ENCODE measurements around the gene FBXW10.
"Not testable (repeated sequence)": the region's sequence is repeated elsewhere in the genome, so short reads cannot be mapped to it uniquely, and the experiment has no call there.

The FBXW10 gene, protein sequence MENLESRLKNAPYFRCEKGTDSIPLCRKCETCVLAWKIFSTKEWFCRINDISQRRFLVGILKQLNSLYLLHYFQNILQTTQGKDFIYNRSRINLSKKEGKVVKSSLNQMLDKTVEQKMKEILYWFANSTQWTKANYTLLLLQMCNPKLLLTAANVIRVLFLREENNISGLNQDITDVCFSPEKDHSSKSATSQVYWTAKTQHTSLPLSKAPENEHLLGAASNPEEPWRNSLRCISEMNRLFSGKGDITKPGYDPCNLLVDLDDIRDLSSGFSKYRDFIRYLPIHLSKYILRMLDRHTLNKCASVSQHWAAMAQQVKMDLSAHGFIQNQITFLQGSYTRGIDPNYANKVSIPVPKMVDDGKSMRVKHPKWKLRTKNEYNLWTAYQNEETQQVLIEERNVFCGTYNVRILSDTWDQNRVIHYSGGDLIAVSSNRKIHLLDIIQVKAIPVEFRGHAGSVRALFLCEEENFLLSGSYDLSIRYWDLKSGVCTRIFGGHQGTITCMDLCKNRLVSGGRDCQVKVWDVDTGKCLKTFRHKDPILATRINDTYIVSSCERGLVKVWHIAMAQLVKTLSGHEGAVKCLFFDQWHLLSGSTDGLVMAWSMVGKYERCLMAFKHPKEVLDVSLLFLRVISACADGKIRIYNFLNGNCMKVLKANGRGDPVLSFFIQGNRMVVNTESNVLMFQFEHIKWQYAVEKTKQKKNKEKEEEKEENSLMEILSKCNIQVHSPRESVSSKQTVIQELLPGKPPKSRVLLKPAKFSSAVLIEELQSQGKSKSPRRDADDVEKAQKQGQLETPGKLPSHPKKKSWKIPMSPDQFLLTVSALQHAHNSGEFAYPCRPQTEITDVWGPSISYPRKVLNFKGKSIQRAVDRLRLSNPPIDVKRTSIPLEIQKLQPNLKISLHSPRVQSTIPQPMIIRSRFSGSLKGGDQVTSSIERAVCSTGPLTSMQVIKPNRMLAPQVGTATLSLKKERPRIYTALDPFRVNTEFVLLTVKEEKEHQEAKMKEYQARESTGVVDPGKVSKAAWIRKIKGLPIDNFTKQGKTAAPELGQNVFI

DNA sequence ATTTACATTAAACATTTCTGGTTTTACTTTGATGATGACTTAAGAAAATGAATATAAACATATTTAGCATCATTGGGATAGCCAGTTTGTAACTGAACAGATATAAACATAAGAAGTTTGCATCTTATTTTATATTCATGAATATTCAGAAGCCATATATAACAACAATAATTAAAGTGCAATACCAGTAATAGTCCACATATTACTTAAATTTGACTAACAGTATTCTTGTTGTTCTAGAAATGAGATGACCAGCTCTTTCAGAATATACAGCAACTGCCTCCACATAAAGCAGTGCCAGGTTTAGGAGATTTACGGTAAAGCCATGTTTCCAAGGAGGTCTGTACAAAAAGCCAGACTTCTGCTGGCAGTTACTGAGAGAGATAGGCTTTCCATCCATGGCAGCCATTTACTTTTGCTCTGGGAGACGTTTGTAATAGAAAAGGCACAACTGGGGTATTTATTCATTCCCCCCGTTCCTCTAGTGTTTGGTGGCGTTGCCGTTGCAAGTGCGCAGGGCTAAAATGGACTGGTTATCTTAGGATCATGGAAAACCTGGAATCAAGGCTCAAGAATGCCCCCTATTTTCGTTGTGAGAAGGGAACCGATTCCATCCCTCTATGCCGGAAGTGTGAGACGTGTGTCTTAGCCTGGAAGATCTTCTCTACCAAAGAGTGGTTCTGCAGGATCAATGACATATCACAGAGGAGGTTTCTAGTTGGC lies at the start of gene FBXW10:
Gene FBXW10, plus strand, starts transcription at position 356 of the 723 bp plus-strand sequence. Its CDS starts 191 bp downstream, at position 547.
- peak within 1 kb of the TSS in 1 of 2 donors; percentile 52 for H3K4me3 ChIP-seq (ENCODE audit: low read length in 2 of 2)
- H3K36me3 ChIP-seq (ENCODE audit: control insufficient read depth in 2 of 2, insufficient read depth in 2 of 2, low read length in 2 of 2); H3K9ac ChIP-seq (ENCODE audit: low read length in 2 of 2); H3K9me3 ChIP-seq (ENCODE audit: control insufficient read depth in 2 of 2, low read length in 2 of 2); H3K4me1 ChIP-seq (ENCODE audit: control insufficient read depth, insufficient read depth, low read length); H3K27ac ChIP-seq (ENCODE audit: low read length); H3K27me3 ChIP-seq (ENCODE audit: control insufficient read depth in 1 of 2, insufficient read depth in 2 of 2, low read length in 2 of 2): not testable (repeated sequence)

DNA sequence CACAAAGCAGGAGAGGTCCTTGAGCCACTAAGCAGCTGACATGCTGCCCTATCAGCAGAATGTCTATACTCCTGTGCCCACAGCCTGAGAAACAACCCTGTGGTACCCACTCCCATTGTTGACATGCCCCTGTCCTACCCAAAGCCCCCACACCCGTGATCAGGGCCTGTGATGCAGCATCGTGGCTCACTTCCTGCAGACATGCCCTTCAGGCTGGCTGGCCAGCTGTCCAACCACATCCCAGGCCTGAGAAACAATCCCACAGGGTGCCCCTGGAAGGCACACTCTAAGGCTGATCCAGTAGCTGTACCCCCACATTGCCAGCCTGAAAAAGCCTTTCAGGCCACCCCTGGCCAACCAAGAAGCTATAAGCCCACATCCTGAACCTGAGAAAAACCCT lies 48.7 kb upstream of the FBXW10 start:
- not testable (repeated sequence) for H3K9me3 ChIP-seq (ENCODE audit: control insufficient read depth in 2 of 2, low read length in 2 of 2); H3K36me3 ChIP-seq (ENCODE audit: control insufficient read depth in 2 of 2, insufficient read depth in 2 of 2, low read length in 2 of 2); H3K4me3 ChIP-seq (ENCODE audit: low read length in 2 of 2); H3K27me3 ChIP-seq (ENCODE audit: control insufficient read depth in 1 of 2, insufficient read depth in 2 of 2, low read length in 2 of 2); H3K9ac ChIP-seq (ENCODE audit: low read length in 2 of 2); H3K4me1 ChIP-seq (ENCODE audit: control insufficient read depth, insufficient read depth, low read length); H3K27ac ChIP-seq (ENCODE audit: low read length)

- not testable (repeated sequence) for H3K4me1 ChIP-seq (ENCODE audit: control insufficient read depth, insufficient read depth, low read length); H3K9me3 ChIP-seq (ENCODE audit: control insufficient read depth in 2 of 2, low read length in 2 of 2); H3K27ac ChIP-seq (ENCODE audit: low read length); H3K27me3 ChIP-seq (ENCODE audit: control insufficient read depth in 1 of 2, insufficient read depth in 2 of 2, low read length in 2 of 2); H3K36me3 ChIP-seq (ENCODE audit: control insufficient read depth in 2 of 2, insufficient read depth in 2 of 2, low read length in 2 of 2)
- peak overlapping the region; percentile 65 to 72 for H3K4me3 ChIP-seq (ENCODE audit: low read length in 2 of 2)
- H3K9ac ChIP-seq (ENCODE audit: low read length in 2 of 2): peak overlapping the region; percentile 58 to 71
These were observed 45.3 kb upstream of the FBXW10 start for GRCh38 chr17:18698473-18699103.

- H3K9me3 ChIP-seq (ENCODE audit: control insufficient read depth in 2 of 2, low read length in 2 of 2); H3K36me3 ChIP-seq (ENCODE audit: control insufficient read depth in 2 of 2, insufficient read depth in 2 of 2, low read length in 2 of 2); H3K27ac ChIP-seq (ENCODE audit: low read length); H3K4me1 ChIP-seq (ENCODE audit: control insufficient read depth, insufficient read depth, low read length); H3K4me3 ChIP-seq (ENCODE audit: low read length in 2 of 2); H3K9ac ChIP-seq (ENCODE audit: low read length in 2 of 2); H3K27me3 ChIP-seq (ENCODE audit: control insufficient read depth in 1 of 2, insufficient read depth in 2 of 2, low read length in 2 of 2): not testable (repeated sequence)
These were observed 37.9 kb upstream of the FBXW10 start for GRCh38 chr17:18705955-18706354.

- H3K27me3 ChIP-seq (ENCODE audit: control insufficient read depth in 1 of 2, insufficient read depth in 2 of 2, low read length in 2 of 2); H3K9ac ChIP-seq (ENCODE audit: low read length in 2 of 2); H3K4me3 ChIP-seq (ENCODE audit: low read length in 2 of 2); H3K27ac ChIP-seq (ENCODE audit: low read length); H3K9me3 ChIP-seq (ENCODE audit: control insufficient read depth in 2 of 2, low read length in 2 of 2); H3K4me1 ChIP-seq (ENCODE audit: control insufficient read depth, insufficient read depth, low read length); H3K36me3 ChIP-seq (ENCODE audit: control insufficient read depth in 2 of 2, insufficient read depth in 2 of 2, low read length in 2 of 2): not testable (repeated sequence)
These were observed 35.6 kb upstream of the FBXW10 start for GRCh38 chr17:18708215-18708614.

DNA sequence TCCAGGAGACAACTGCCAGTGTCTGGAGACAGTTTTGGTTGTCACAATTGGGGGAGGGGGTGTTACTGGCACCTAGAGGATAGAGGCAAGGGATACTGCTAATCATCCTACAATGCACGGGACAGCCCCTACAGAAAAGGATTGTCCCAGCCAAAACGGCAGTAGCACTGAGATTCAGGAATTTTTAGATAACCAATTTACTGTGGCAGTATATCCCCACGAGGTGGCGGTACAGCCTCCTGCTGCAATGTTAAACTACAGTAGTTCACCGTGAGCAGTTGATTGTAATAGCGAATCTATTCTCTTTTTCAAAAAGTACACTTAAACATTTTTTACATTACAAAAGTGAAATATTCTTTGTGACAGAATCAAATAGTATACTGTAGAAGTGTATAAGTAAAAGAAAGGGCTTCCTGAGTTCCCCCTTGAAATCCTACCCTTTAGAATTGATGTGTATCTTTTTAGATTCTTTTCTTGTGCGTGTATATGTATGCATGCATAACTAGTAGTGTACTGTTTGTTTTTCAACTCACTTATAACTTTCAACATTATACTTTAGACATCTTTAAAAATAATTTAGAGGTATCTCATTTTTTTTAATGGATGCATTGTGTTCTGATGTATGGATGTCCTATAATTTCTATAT lies 31.4 kb upstream of the FBXW10 start:
- H3K27ac ChIP-seq (ENCODE audit: low read length); H3K9me3 ChIP-seq (ENCODE audit: control insufficient read depth in 2 of 2, low read length in 2 of 2); H3K9ac ChIP-seq (ENCODE audit: low read length in 2 of 2); H3K4me3 ChIP-seq (ENCODE audit: low read length in 2 of 2); H3K27me3 ChIP-seq (ENCODE audit: control insufficient read depth in 1 of 2, insufficient read depth in 2 of 2, low read length in 2 of 2); H3K36me3 ChIP-seq (ENCODE audit: control insufficient read depth in 2 of 2, insufficient read depth in 2 of 2, low read length in 2 of 2); H3K4me1 ChIP-seq (ENCODE audit: control insufficient read depth, insufficient read depth, low read length): not testable (repeated sequence)

- not testable (repeated sequence) for H3K36me3 ChIP-seq (ENCODE audit: control insufficient read depth in 2 of 2, insufficient read depth in 2 of 2, low read length in 2 of 2); H3K27ac ChIP-seq (ENCODE audit: low read length); H3K4me3 ChIP-seq (ENCODE audit: low read length in 2 of 2); H3K9me3 ChIP-seq (ENCODE audit: control insufficient read depth in 2 of 2, low read length in 2 of 2); H3K9ac ChIP-seq (ENCODE audit: low read length in 2 of 2); H3K4me1 ChIP-seq (ENCODE audit: control insufficient read depth, insufficient read depth, low read length); H3K27me3 ChIP-seq (ENCODE audit: control insufficient read depth in 1 of 2, insufficient read depth in 2 of 2, low read length in 2 of 2)
These were observed 25.0 kb upstream of the FBXW10 start for GRCh38 chr17:18718643-18719427.

DNA sequence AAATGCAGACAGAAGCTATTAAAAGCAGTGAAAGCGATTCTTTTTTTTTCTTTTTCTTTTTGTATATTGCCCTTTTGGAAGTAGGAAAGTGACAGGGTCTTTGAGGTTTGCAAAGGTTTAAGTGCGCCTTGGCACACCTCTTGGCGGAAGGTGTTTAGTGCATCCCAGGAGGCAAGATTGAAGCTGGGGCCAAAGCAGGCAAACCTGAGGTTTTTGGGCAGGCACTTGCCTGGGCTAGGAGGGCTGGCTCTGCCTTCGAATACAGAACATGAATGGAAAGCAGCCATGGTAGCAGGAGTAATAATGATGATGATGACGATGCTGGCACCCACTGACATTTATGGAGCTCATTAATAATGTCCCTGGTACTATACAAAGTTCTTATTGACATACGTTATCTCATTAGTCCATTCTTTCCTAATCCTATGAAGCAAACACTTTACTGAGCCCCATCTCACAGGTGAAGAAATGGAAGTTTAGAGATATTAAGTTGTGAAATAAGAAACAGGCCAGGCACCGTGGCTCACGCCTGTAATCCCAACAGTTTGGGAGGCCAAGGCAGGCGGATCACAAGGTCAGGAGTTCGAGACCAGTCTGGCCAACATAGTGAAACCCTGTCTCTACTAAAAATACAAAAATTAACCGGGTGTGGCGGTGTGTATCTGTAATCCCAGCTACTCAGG lies 24.3 kb upstream of the FBXW10 start:
- H3K9me3 ChIP-seq (ENCODE audit: control insufficient read depth in 2 of 2, low read length in 2 of 2); H3K27me3 ChIP-seq (ENCODE audit: control insufficient read depth in 1 of 2, insufficient read depth in 2 of 2, low read length in 2 of 2); H3K27ac ChIP-seq (ENCODE audit: low read length); H3K9ac ChIP-seq (ENCODE audit: low read length in 2 of 2); H3K36me3 ChIP-seq (ENCODE audit: control insufficient read depth in 2 of 2, insufficient read depth in 2 of 2, low read length in 2 of 2); H3K4me1 ChIP-seq (ENCODE audit: control insufficient read depth, insufficient read depth, low read length); H3K4me3 ChIP-seq (ENCODE audit: low read length in 2 of 2): not testable (repeated sequence)

- not testable (repeated sequence) for H3K4me3 ChIP-seq (ENCODE audit: low read length in 2 of 2); H3K9me3 ChIP-seq (ENCODE audit: control insufficient read depth in 2 of 2, low read length in 2 of 2); H3K36me3 ChIP-seq (ENCODE audit: control insufficient read depth in 2 of 2, insufficient read depth in 2 of 2, low read length in 2 of 2); H3K27me3 ChIP-seq (ENCODE audit: control insufficient read depth in 1 of 2, insufficient read depth in 2 of 2, low read length in 2 of 2); H3K27ac ChIP-seq (ENCODE audit: low read length); H3K4me1 ChIP-seq (ENCODE audit: control insufficient read depth, insufficient read depth, low read length); H3K9ac ChIP-seq (ENCODE audit: low read length in 2 of 2)
These were observed 21.9 kb upstream of the FBXW10 start for GRCh38 chr17:18721775-18722547.
